ENCODE data around the gene DRICH1. TPM values are rescaled to one million over a fixed set of nuclear protein-coding genes. Genes with fewer than 3 reads are reported as not detected.

DRICH1 gene
- total and polyA plus RNA-seq, 2 of the 13 experiments (the other 11 are each of a cell fraction or from before 2014, with no cell fraction given): 0.22 to 0.66 TPM

- TF ChIP-seq ZNF142 (CRISPR knock-in tag; IDR thresholded peaks at IDR 0.05) (no peak), SP5 (CRISPR knock-in tag; IDR thresholded peaks at IDR 0.05; ENCODE audit: borderline replicate concordance, low read depth) (peak; percentile 72), CREB1 (IDR thresholded peaks at IDR 0.05) (peak; percentile 42; the same call in 1 of the 2 replicates), CREB1 (CRISPR knock-in tag; IDR thresholded peaks at IDR 0.05) (peak; percentile 43; the same call in 1 of the 2 replicates), ZNF746 (CRISPR knock-in tag; IDR thresholded peaks at IDR 0.05) (peak; percentile 67; the same call in 1 of the 2 replicates), SALL1 (CRISPR knock-in tag; IDR thresholded peaks at IDR 0.05) (peak; percentile 66), HIVEP1 (CRISPR knock-in tag; IDR thresholded peaks at IDR 0.05) (no peak), ZNF660 (CRISPR knock-in tag; IDR thresholded peaks at IDR 0.05; ENCODE audit: borderline replicate concordance, low read depth) (no peak), HNRNPH1 (optimal IDR thresholded peaks at IDR 0.05; ENCODE audit: low read depth, low read length) (no peak), ZNF609 (CRISPR knock-in tag; IDR thresholded peaks at IDR 0.05; ENCODE audit: borderline replicate concordance) (peak; percentile 69; the same call in 1 of the 2 replicates), ZBTB7A (CRISPR knock-in tag; IDR thresholded peaks at IDR 0.05) (peak; percentile 22; the same call in 1 of the 2 replicates), PHF21A (CRISPR knock-in tag; IDR thresholded peaks at IDR 0.05) (peak; percentile 82), HINFP (CRISPR knock-in tag; IDR thresholded peaks at IDR 0.05; ENCODE audit: low read depth) (no peak; the same call in 1 of the 2 replicates)
These were observed 27.0 kb downstream of the DRICH1 start (continued) for GRCh38 chr22:23604939-23605712.
